Transverse colon (tissue), 3 donors: ENCODE results near the gene CERS4.

ENCODE experiments used
- POLR2A ChIP-seq: fragments of 450-650 bp; IDR thresholded peaks from one replicate; pipeline ENCODE4 v1.6.1; 2016; ENCODE audit warnings: antibody characterized with exemption, mild to moderate bottlenecking, moderate library complexity
- TF ChIP-seq, protein P1 (sequence below), 5 experiments: fragments of 200-600 bp in 3 of 5; fragments of 450-650 bp in 2 of 5; sonication (generic) in 3 of 5; IDR thresholded peaks; 1 replicate in 2 of 5; 2 replicates in 3 of 5; pipeline ENCODE4 v1.5.1; 2016 to 2017; ENCODE audit warnings: antibody characterized with exemption in 5 of 5, inconsistent platforms in 3 of 5, mild to moderate bottlenecking in 2 of 5, moderate library complexity in 1 of 5

DNA sequence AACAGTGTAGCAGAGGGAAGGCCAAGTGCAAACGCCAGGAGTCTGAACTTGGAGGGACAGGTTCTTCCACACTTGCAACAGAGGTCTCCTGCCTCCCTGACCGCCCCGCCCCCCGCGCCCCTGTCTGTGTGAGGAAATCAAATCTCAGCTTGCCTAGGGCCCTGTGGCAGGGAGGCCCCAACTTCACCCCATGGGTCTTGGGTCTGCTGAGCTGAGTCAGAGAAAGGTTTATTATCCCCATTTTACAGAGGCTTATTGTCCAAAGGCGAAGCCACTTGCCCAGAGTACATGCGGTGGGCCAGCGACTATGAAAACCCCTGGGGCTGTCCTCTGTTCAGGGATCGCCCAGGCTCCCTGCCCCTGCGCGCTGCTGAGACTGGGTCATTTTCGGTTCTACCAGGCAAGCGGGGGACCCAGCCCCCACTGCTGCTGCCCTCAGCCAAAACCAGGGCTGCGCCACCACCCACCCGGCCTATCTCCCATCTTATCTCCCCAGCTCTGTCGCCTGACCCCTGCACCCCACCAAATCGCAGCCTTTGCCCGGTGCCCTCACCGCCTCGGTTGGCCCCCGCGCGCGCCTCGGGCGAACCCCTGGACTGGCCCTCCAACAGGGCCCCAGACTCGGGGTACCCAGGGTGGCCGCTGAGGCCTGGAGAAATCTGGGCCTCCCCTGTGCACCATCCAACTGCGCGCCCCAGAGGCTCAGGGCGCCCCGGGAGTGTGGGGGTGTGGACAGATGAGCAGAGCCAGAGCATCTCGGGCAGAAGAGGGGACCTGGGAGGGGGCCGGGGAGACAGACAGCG, 850 bp upstream of the CERS4 start:
- TF ChIP-seq POLR2A: no peak
- TF ChIP-seq, protein P1, sequence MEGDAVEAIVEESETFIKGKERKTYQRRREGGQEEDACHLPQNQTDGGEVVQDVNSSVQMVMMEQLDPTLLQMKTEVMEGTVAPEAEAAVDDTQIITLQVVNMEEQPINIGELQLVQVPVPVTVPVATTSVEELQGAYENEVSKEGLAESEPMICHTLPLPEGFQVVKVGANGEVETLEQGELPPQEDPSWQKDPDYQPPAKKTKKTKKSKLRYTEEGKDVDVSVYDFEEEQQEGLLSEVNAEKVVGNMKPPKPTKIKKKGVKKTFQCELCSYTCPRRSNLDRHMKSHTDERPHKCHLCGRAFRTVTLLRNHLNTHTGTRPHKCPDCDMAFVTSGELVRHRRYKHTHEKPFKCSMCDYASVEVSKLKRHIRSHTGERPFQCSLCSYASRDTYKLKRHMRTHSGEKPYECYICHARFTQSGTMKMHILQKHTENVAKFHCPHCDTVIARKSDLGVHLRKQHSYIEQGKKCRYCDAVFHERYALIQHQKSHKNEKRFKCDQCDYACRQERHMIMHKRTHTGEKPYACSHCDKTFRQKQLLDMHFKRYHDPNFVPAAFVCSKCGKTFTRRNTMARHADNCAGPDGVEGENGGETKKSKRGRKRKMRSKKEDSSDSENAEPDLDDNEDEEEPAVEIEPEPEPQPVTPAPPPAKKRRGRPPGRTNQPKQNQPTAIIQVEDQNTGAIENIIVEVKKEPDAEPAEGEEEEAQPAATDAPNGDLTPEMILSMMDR (IDR thresholded peaks at IDR 0.05): no peak
